SK-N-SH (cell line): Measurements from ENCODE around the gene UBE2A. TPM values are rescaled to one million over a fixed set of nuclear protein-coding genes. Genes with fewer than 3 reads are reported as not detected.

Source experiments
- CTCF ChIA-PET: fragments of 300-600, 350-600 bp; formaldehyde crosslinking; extraction: SDS; loops from one replicate; lab custom pipeline; 2021; lab: Yijun Ruan, JAX
- POLR2A ChIA-PET: fragments of 350-600 bp; sonication (Branson Sonifier 250); formaldehyde crosslinking; extraction: SDS; loops from one replicate; lab custom pipeline; 2020; ENCODE audit warnings: antibody characterized with exemption, inconsistent platforms; lab: Yijun Ruan, JAX
- DNase-seq: peaks from one replicate; pipeline ENCODE4 v3.0.0; 2012
- H2AFZ ChIP-seq: fragments of 200-600 bp; sonication (generic); 2 replicates; pipeline ENCODE4 v1.8.1; 2016; ENCODE audit warnings: antibody characterized with exemption, mild to moderate bottlenecking, low read depth
- H3F3A ChIP-seq: fragments of 200-600 bp; sonication (generic); replicated peaks from 2 replicates; pipeline ENCODE3; 2016; ENCODE audit warnings: antibody characterized with exemption, mild to moderate bottlenecking; ENCODE audit not compliant: insufficient read depth
- H3K27ac ChIP-seq, 2 experiments: fragments of 200-500 bp in 1 of 2; fragments of 200-600 bp in 1 of 2; sonication (Bioruptor generic) in 1 of 2; sonication (generic), shearing (Covaris generic) in 1 of 2; 2 replicates each; pipeline versions ENCODE4 v1.5.1 to v1.6.1; 2014 to 2016; ENCODE audit warnings: low read depth in 2 of 2, inconsistent platforms in 1 of 2, low read length in 1 of 2, mild to moderate bottlenecking in 1 of 2, mixed read lengths in 1 of 2
- H3K27me3 ChIP-seq: fragments of 200-600 bp; sonication (generic), shearing (Covaris generic); 2 replicates; pipeline ENCODE4 v1.6.1; 2016; ENCODE audit warnings: mixed run types; ENCODE audit not compliant: insufficient read depth
- H3K36me3 ChIP-seq, 2 experiments: fragments of 200-500 bp in 1 of 2; fragments of 200-600 bp in 1 of 2; sonication (Bioruptor generic) in 1 of 2; sonication (generic) in 1 of 2; replicated peaks in 1 of 2; 2 replicates each; pipeline versions ENCODE3 to v1.5.1; 2014 to 2016; ENCODE audit warnings: low read length in 1 of 2, mild to moderate bottlenecking in 1 of 2; ENCODE audit not compliant: insufficient read depth in 2 of 2, control insufficient read depth in 1 of 2
- H3K4me1 ChIP-seq, 2 experiments: fragments of 200-500 bp in 1 of 2; fragments of 200-600 bp in 1 of 2; sonication (Bioruptor generic) in 1 of 2; sonication (generic), shearing (Covaris generic) in 1 of 2; 2 replicates each; pipeline versions ENCODE4 v1.5.1 to v1.6.1; 2014 to 2016; ENCODE audit warnings: low read depth in 1 of 2, low read length in 1 of 2, mixed run types in 1 of 2; ENCODE audit not compliant: insufficient read depth in 2 of 2, control insufficient read depth in 1 of 2
- H3K4me2 ChIP-seq: fragments of 200-600 bp; sonication (generic), shearing (Covaris generic); 2 replicates; pipeline ENCODE4 v1.6.1; 2017; ENCODE audit warnings: mixed run types
- H3K4me3 ChIP-seq, 2 experiments: fragments of 200-500 bp in 1 of 2; fragments of 200-600 bp in 1 of 2; sonication (Bioruptor generic) in 1 of 2; sonication (generic), shearing (Covaris generic) in 1 of 2; 2 replicates each; pipeline versions ENCODE4 v1.5.1 to v1.8.1; 2014 to 2016; ENCODE audit warnings: low read depth in 2 of 2, inconsistent platforms in 1 of 2, low read length in 1 of 2, mild to moderate bottlenecking in 1 of 2, mixed read lengths in 1 of 2, moderate library complexity in 1 of 2
- H3K79me2 ChIP-seq: fragments of 200-600 bp; sonication (generic); 2 replicates; pipeline ENCODE4 v1.8.1; 2017; ENCODE audit warnings: mild to moderate bottlenecking; ENCODE audit not compliant: insufficient read depth
- H3K9ac ChIP-seq: fragments of 200-600 bp; sonication (generic); 2 replicates; pipeline ENCODE4 v1.6.1; 2017; ENCODE audit warnings: mixed run types
- H3K9me2 ChIP-seq: fragments of 200-600 bp; sonication (generic); 2 replicates; pipeline ENCODE4 v1.6.1; 2017; ENCODE audit warnings: mixed run types
- H3K9me3 ChIP-seq: fragments of 200-600 bp; sonication (generic); 2 replicates; pipeline ENCODE4 v1.6.1; 2017; ENCODE audit warnings: mixed run types, mild to moderate bottlenecking, moderate library complexity
- H4K20me1 ChIP-seq: fragments of 200-600 bp; sonication (generic); 2 replicates; pipeline ENCODE4 v1.6.1; 2017; ENCODE audit warnings: mild to moderate bottlenecking, mixed run types; ENCODE audit not compliant: insufficient read depth
- CHD2 ChIP-seq: fragments of 150-350 bp; IDR thresholded peaks from 2 replicates; pipeline ENCODE4 v1.6.1; 2018; ENCODE audit warnings: low read length; ENCODE audit not compliant: partially characterized antibody
- EP300 ChIP-seq, 2 experiments: IDR thresholded peaks; 2 replicates each; pipeline versions ENCODE4 v1.4.0 to v1.6.1; 2012; ENCODE audit warnings: borderline replicate concordance in 1 of 2, low read depth in 1 of 2, low read length in 1 of 2
- FOSL2 ChIP-seq: IDR thresholded peaks from 2 replicates; pipeline ENCODE4 v1.4.0; 2012; ENCODE audit warnings: low read depth, mild to moderate bottlenecking, moderate library complexity, borderline replicate concordance
- FOXJ3 ChIP-seq: sonication (generic); formaldehyde crosslinking; IDR thresholded peaks from 2 replicates; pipeline ENCODE4 v1.5.1; 2020; ENCODE audit warnings: mild to moderate bottlenecking, missing genetic modification reagents
- GABPA ChIP-seq: IDR thresholded peaks from 2 replicates; pipeline ENCODE4 v1.4.0; 2012; ENCODE audit warnings: low read depth, mild to moderate bottlenecking
- NRF1 ChIP-seq: IDR thresholded peaks from 2 replicates; pipeline ENCODE4 v1.6.1; 2012; ENCODE audit warnings: low read depth, mild to moderate bottlenecking, low read length
- RAD21 ChIP-seq: IDR thresholded peaks from 2 replicates; pipeline ENCODE4 v1.6.1; 2012; ENCODE audit warnings: mild to moderate bottlenecking, low read length
- RFX5 ChIP-seq: IDR thresholded peaks from 2 replicates; pipeline ENCODE4 v1.6.1; 2012; ENCODE audit warnings: mild to moderate bottlenecking, improper control_type of control experiment, low read length
- SMC3 ChIP-seq: IDR thresholded peaks from 2 replicates; pipeline ENCODE4 v1.6.1; 2012; ENCODE audit warnings: low read depth, low read length, improper control_type of control experiment
- TAF1 ChIP-seq: IDR thresholded peaks from 2 replicates; pipeline ENCODE4 v1.6.1; 2012; ENCODE audit warnings: low read depth, mild to moderate bottlenecking, low read length, moderate library complexity, borderline replicate concordance
- TCF12 ChIP-seq: IDR thresholded peaks from 2 replicates; pipeline ENCODE4 v1.4.0; 2012
- TEAD4 ChIP-seq: IDR thresholded peaks from 2 replicates; pipeline ENCODE4 v1.4.0; 2012; ENCODE audit warnings: mild to moderate bottlenecking, borderline replicate concordance; ENCODE audit not compliant: insufficient read depth
- WGBS: methylation state at CpG from one replicate; pipeline ENCODE4 v1.1.6; 2017; ENCODE audit warnings: low lambda C conversion rate; 5-methylcytosine and 5-hydroxymethylcytosine counted together
- polyA plus RNA-seq, 3 experiments: library from polyadenylated mRNA; depleted of rRNA; stranded (reverse); fragments of >200 nt; gene quantifications; 2 replicates each; pipeline ENCODE4 v1.2.3, GENCODE V29; 2012
- TF ChIP-seq, protein P1 (sequence below): fragments of 200-600 bp; sonication (generic); IDR thresholded peaks from 2 replicates; pipeline ENCODE4 v1.6.1; 2017; ENCODE audit warnings: antibody characterized with exemption, mild to moderate bottlenecking, moderate library complexity
- TF ChIP-seq, protein P2 (sequence below): IDR thresholded peaks from 2 replicates; pipeline ENCODE4 v1.6.1; 2012; ENCODE audit warnings: mild to moderate bottlenecking, low read depth, low read length, moderate library complexity

Gene UBE2A
- polyA plus RNA-seq, 1 of the 3 experiments (the other 2 are of a cell fraction), result 38.4 TPM

DNA sequence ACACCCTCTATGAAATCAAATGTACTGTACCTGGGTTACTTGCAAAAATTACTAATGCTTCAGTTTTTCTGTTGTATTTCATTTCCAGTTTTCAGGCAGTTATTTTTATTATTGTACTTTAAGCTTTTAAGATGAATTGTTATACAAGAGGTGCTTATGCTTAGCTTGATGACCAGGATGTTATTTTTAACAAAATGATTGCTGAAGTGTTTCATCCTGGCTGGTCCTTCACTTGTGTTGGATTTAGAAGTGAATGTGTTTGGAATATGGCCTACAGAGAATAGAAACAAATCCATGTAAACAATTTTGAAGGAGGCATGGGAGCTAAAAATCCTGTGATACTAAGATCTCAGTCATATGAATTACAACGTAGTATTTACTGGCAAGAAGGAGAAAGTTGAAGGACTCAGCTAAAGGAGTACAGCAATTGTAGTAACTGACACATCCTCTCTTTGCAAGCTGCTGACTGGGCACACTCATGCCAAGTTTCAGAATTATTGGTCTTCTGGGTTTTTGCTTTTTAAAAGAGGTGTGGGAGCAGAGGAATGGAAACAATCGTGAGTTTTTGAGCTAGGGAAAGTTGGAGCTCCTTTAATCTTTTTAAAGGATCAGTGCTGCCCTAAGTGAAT, 9.2 kb downstream of the UBE2A start (continued):
- TF ChIP-seq RFX5 (no peak), FOXJ3 (CRISPR knock-in tag) (no peak), FOSL2 (no peak), TCF12 (no peak)
- TF ChIP-seq, protein P1, sequence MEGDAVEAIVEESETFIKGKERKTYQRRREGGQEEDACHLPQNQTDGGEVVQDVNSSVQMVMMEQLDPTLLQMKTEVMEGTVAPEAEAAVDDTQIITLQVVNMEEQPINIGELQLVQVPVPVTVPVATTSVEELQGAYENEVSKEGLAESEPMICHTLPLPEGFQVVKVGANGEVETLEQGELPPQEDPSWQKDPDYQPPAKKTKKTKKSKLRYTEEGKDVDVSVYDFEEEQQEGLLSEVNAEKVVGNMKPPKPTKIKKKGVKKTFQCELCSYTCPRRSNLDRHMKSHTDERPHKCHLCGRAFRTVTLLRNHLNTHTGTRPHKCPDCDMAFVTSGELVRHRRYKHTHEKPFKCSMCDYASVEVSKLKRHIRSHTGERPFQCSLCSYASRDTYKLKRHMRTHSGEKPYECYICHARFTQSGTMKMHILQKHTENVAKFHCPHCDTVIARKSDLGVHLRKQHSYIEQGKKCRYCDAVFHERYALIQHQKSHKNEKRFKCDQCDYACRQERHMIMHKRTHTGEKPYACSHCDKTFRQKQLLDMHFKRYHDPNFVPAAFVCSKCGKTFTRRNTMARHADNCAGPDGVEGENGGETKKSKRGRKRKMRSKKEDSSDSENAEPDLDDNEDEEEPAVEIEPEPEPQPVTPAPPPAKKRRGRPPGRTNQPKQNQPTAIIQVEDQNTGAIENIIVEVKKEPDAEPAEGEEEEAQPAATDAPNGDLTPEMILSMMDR, result no peak

DNA sequence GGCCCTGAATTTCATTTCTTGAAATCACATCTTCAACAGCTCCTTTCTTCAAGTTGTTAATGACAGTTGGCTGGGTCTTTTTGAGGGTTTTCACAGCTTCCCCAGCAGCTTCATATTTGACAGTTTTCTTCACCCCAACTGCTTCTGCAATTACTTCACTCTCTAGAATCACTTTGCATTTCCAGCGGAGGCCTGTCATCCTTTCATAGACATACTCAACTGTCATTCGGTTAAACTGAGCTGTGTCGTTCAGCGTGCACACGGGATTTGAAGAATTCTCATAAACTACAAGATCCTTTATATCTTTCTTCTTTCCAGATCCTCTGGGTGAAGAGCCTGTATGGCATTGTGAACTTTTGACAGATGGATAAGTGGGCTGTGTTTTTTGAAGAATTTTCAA, 15.4 kb downstream of the UBE2A start:
- H3K9me3 ChIP-seq, result no peaks in the 10 kb centered on the region
- H4K20me1 ChIP-seq, result no peaks in the 10 kb centered on the region
- no peaks in the 10 kb centered on the region for H3K9me2 ChIP-seq
- no peak for DNase-seq
- peaks cover 12% of the 10 kb centered on the region; the same call in 1 of the 2 replicates for H3K79me2 ChIP-seq
- H3K27me3 ChIP-seq, result no peaks in the 10 kb centered on the region; the same call in 1 of the 2 replicates
- H3F3A ChIP-seq, result no peaks in the 10 kb centered on the region
- TF ChIP-seq EP300 (IDR thresholded peaks at IDR 0.05; ENCODE audit: borderline replicate concordance in 1 of 2, low read depth in 1 of 2, low read length in 1 of 2) (no peak), CHD2 (no peak), RAD21 (no peak)
- H3K4me3 ChIP-seq, result no peak overlapping the region
- peaks cover 4 to 23% of the 10 kb centered on the region in 2 experiments for H3K36me3 ChIP-seq
- no peak overlapping the region for H3K9ac ChIP-seq
- no peak overlapping the region for H3K27ac ChIP-seq
- no peak overlapping the region for H2AFZ ChIP-seq
- no peaks in the 10 kb centered on the region for H3K4me1 ChIP-seq
- POLR2A ChIA-PET, result no interaction called here
- CTCF ChIA-PET, result interaction anchor here (1.5 kb wide), 1 partner anchor 20 kb away, joined by 7 read pairs; no protein-coding TSS in a partner anchor
- WGBS, result 46% methylated on average over 5 of the region's 5 CpGs
- no peak overlapping the region for H3K4me2 ChIP-seq

DNA sequence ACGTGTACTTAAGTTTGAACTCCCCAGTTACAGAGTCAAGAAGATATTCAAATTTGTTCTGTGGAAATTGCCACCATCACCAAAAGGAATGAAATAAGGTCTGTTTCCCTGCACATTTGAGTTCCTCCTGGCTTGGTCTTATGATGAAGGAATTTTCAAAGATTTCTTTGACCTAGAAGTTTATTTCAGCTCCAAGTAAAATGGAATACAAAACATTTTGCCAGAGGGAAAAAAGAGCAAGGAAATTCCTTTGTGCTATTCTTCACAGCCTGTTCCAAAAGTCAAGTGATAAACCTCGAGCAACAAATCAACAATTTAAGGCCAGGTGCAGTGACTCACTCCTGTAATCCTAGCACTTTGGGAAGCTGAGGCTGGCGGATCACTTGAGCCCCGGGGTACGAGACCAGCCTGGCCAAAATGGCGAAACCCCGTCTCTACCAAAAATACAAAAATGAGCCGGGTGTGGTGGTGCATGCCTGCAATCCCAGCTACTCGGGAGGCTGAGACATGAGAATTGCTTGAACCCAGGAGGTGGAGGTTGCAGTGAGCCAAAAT, 28.4 kb downstream of the UBE2A start:
- H3K4me2 ChIP-seq, result no peak overlapping the region
- H3F3A ChIP-seq, result no peaks in the 10 kb centered on the region
- no peaks in the 10 kb centered on the region for H3K9me3 ChIP-seq
- H4K20me1 ChIP-seq, result 0 out of 2 replicates have a peak, but pooled peaks cover 6% of the 10 kb centered on the region
- H3K4me1 ChIP-seq, result no peaks in the 10 kb centered on the region; a peak in 1 of 4 replicates
- H3K36me3 ChIP-seq, result no peaks in the 10 kb centered on the region
- WGBS, result 37% methylated on average over 4 of the region's 9 CpGs
- CTCF ChIA-PET, result interaction anchor here (1.1 to 1.4 kb wide), 2 partner anchors 24 to 127 kb away, joined by 3 read pairs; no protein-coding TSS in a partner anchor
- peaks cover 5% of the 10 kb centered on the region; the same call in 1 of the 2 replicates for H3K27me3 ChIP-seq
- peaks cover 60% of the 10 kb centered on the region for H3K79me2 ChIP-seq
- no peak overlapping the region for H3K9ac ChIP-seq
- DNase-seq, result no peak
- H3K27ac ChIP-seq, result no peak overlapping the region
- no peak overlapping the region for H3K4me3 ChIP-seq
- no peak overlapping the region for H2AFZ ChIP-seq
- POLR2A ChIA-PET, result interaction anchor here (0.7 kb wide), 2 partner anchors 9 to 155 kb away, joined by 3 read pairs; partner anchors contain the start of gene SOWAHD
- H3K9me2 ChIP-seq, result no peaks in the 10 kb centered on the region
- TF ChIP-seq TCF12 (no peak), RAD21 (no peak), FOXJ3 (CRISPR knock-in tag) (no peak), TAF1 (no peak), SMC3 (no peak), EP300 (IDR thresholded peaks at IDR 0.05; ENCODE audit: borderline replicate concordance in 1 of 2, low read depth in 1 of 2, low read length in 1 of 2) (no peak), GABPA (no peak), TEAD4 (no peak), FOSL2 (no peak), NRF1 (no peak)
- TF ChIP-seq, protein P1, result no peak
- TF ChIP-seq, protein P2, sequence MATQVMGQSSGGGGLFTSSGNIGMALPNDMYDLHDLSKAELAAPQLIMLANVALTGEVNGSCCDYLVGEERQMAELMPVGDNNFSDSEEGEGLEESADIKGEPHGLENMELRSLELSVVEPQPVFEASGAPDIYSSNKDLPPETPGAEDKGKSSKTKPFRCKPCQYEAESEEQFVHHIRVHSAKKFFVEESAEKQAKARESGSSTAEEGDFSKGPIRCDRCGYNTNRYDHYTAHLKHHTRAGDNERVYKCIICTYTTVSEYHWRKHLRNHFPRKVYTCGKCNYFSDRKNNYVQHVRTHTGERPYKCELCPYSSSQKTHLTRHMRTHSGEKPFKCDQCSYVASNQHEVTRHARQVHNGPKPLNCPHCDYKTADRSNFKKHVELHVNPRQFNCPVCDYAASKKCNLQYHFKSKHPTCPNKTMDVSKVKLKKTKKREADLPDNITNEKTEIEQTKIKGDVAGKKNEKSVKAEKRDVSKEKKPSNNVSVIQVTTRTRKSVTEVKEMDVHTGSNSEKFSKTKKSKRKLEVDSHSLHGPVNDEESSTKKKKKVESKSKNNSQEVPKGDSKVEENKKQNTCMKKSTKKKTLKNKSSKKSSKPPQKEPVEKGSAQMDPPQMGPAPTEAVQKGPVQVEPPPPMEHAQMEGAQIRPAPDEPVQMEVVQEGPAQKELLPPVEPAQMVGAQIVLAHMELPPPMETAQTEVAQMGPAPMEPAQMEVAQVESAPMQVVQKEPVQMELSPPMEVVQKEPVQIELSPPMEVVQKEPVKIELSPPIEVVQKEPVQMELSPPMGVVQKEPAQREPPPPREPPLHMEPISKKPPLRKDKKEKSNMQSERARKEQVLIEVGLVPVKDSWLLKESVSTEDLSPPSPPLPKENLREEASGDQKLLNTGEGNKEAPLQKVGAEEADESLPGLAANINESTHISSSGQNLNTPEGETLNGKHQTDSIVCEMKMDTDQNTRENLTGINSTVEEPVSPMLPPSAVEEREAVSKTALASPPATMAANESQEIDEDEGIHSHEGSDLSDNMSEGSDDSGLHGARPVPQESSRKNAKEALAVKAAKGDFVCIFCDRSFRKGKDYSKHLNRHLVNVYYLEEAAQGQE, result no peak
